ENCODE results near the gene LIMA1. TPM values are rescaled to one million over a fixed set of nuclear protein-coding genes. Genes with fewer than 3 reads are reported as not detected.
A peak's percentile ranks its signal among the peaks of the same experiment; 100 is the strongest.

LIMA1 gene
- total RNA-seq, 4 donors from 2014 or later = 85.0 to 140 (median 116) TPM

- Histone ChIP-seq H3K36me3 (no peaks in the 10 kb centered on the region), H3K27me3 (no peaks in the 10 kb centered on the region), H3K27ac (peak overlapping the region in 1 of 2 donors; percentile 12), H3K4me3 (no peak overlapping the region), H3K4me1 (no peaks in the 10 kb centered on the region), H3K9me3 (no peaks in the 10 kb centered on the region)
- intact Hi-C loops (cut with DNase I; ENCODE audit: low total_unique reads) = no loop called here
- TF ChIP-seq POLR2A (IDR thresholded peaks at IDR 0.05) (no peak), CTCF (IDR thresholded peaks at IDR 0.05) (no peak)
- no peak for DNase-seq
These were observed 51.1 kb downstream of the LIMA1 start for GRCh38 chr12:50232206-50232605.

GRCh38 chr12:50231346-50231745, 52.0 kb downstream of the LIMA1 start:
- no peak for TF ChIP-seq CTCF (IDR thresholded peaks at IDR 0.05)
- TF ChIP-seq POLR2A (IDR thresholded peaks at IDR 0.05) = no peak
- Histone ChIP-seq H3K27me3 (no peaks in the 10 kb centered on the region), H3K27ac (no peak overlapping the region), H3K36me3 (no peaks in the 10 kb centered on the region), H3K4me1 (no peaks in the 10 kb centered on the region), H3K9me3 (no peaks in the 10 kb centered on the region), H3K4me3 (no peak overlapping the region)
- no peak for DNase-seq
- intact Hi-C loops (cut with DNase I; ENCODE audit: low total_unique reads) = no loop called here

- Histone ChIP-seq H3K27ac (no peak overlapping the region), H3K9me3 (no peaks in the 10 kb centered on the region), H3K4me3 (no peak overlapping the region), H3K27me3 (no peaks in the 10 kb centered on the region), H3K36me3 (no peaks in the 10 kb centered on the region), H3K4me1 (no peaks in the 10 kb centered on the region)
- TF ChIP-seq POLR2A (IDR thresholded peaks at IDR 0.05) (no peak), CTCF (IDR thresholded peaks at IDR 0.05) (no peak)
- no peak for DNase-seq
- intact Hi-C loops (cut with DNase I; ENCODE audit: low total_unique reads) = no loop called here
These were observed 53.1 kb downstream of the LIMA1 start for GRCh38 chr12:50230217-50230616.

- H3K4me1 ChIP-seq = peaks cover 0 to 6% of the 10 kb centered on the region in 2 donors
These were observed 59.2 kb downstream of the LIMA1 start for GRCh38 chr12:50224026-50224692.

More at GRCh38 chr12:50224026-50224692, 59.2 kb downstream of the LIMA1 start:
- Histone ChIP-seq H3K9me3 (no peaks in the 10 kb centered on the region), H3K36me3 (no peaks in the 10 kb centered on the region), H3K27me3 (no peaks in the 10 kb centered on the region), H3K27ac (peak overlapping the region; percentile 88 to 90), H3K4me3 (no peak overlapping the region)
- intact Hi-C loops (cut with DNase I; ENCODE audit: low total_unique reads) = loop anchor here (10.0 kb wide), 1 partner anchor 61 kb away; the partner anchor contains the start of gene LIMA1
- TF ChIP-seq POLR2A (IDR thresholded peaks at IDR 0.05) (no peak), CTCF (IDR thresholded peaks at IDR 0.05) (no peak)
- no peak for DNase-seq
